Kidney (tissue), 14 donors: Measurements from ENCODE around the gene TRIM22. TPM values are rescaled to one million over a fixed set of nuclear protein-coding genes. Genes with fewer than 3 reads are reported as not detected.

Experiments used
- DNase-seq, 5 donors: peaks; one replicate each; pipeline ENCODE4 v3.0.0-alpha.2; 2013 to 2020
- FAIRE-seq: peaks from 2 replicates; lab custom pipeline; 2012; peaks lifted over from hg19 to GRCh38; lab: Jason Lieb, UNC
- H3K27ac ChIP-seq, 2 donors: one replicate each; pipeline ENCODE4 v1.7.0; 2013; ENCODE audit warnings: low read depth in 2 of 2, low read length in 2 of 2, inconsistent platforms in 1 of 2
- H3K27me3 ChIP-seq: one replicate; pipeline ENCODE4 v1.7.1; 2013; ENCODE audit warnings: low read length, inconsistent platforms; ENCODE audit not compliant: control insufficient read depth, insufficient read depth
- H3K36me3 ChIP-seq, 3 donors: one replicate each; pipeline versions ENCODE4 v1.7.0 to v1.7.1; 2013; ENCODE audit warnings: low read length in 3 of 3, control low read depth in 1 of 3, inconsistent platforms in 1 of 3; ENCODE audit not compliant: insufficient read depth in 3 of 3, control insufficient read depth in 2 of 3
- H3K4me1 ChIP-seq, 3 donors: one replicate each; pipeline versions ENCODE4 v1.7.0 to v1.7.1; 2013; ENCODE audit warnings: low read length in 3 of 3, inconsistent platforms in 1 of 3, low read depth in 1 of 3; ENCODE audit not compliant: control insufficient read depth in 2 of 3, insufficient read depth in 2 of 3
- H3K4me3 ChIP-seq, 3 donors: one replicate each; pipeline versions ENCODE4 v1.7.0 to v1.8.1; 2013; ENCODE audit warnings: low read length in 3 of 3, control low read depth in 1 of 3, inconsistent platforms in 1 of 3
- H3K9ac ChIP-seq, 3 donors: one replicate each; pipeline versions ENCODE4 v1.7.0 to v1.7.1; 2013; ENCODE audit warnings: low read length in 3 of 3, control low read depth in 1 of 3, inconsistent platforms in 1 of 3
- H3K9me3 ChIP-seq, 3 donors: one replicate each; pipeline versions ENCODE4 v1.7.0 to v1.7.1; 2013; ENCODE audit warnings: low read length in 3 of 3, control low read depth in 1 of 3, inconsistent platforms in 1 of 3; ENCODE audit not compliant: control insufficient read depth in 2 of 3, insufficient read depth in 1 of 3
- intact Hi-C: fragments of 100-400 bp; cut with DNase I; formaldehyde crosslinking; loops from one replicate; pipeline ENCODE4 v1.11.1; 2022
- polyA plus RNA-seq: library from polyadenylated mRNA; stranded (reverse); fragments of 350-450 nt; fragmentation: Illumina TruSeq; extraction: RNeasy Lipid Tissue Mini Kit (QIAGEN cat#74804); gene quantifications from one replicate; pipeline ENCODE4 v1.2.3, GENCODE V29; 2014; ENCODE audit warnings: low read depth, low replicate concordance; ENCODE audit not compliant: insufficient read depth
- total RNA-seq: library from RNA; stranded (reverse); fragmentation: NEBNext Ultra II Directional; extraction: Animal tissue kit (Norgen Biotek cat#: 25700); gene quantifications from one replicate; pipeline ENCODE4 v1.2.1, GENCODE V29; 2021
- TF ChIP-seq, protein P1 (sequence below): IDR thresholded peaks from 3 replicates; pipeline ENCODE4 v1.5.1; 2012; ENCODE audit warnings: mild to moderate bottlenecking, moderate library complexity, borderline replicate concordance; ENCODE audit not compliant: insufficient read depth; ENCODE audit errors: extremely low read depth
- donor health status: control.
- donor health status: control.
- donor health status: control.
- donor health status: control.
- donor health status: control.
- donor health status: DM: yes; HTN: yes; CAD: no.
- donor health status: Normal renal cell carcinoma (clear cell type).

The TRIM22 gene
- total and polyA plus RNA-seq, 2 donors from 2014 or later, result 11.5 to 80.9 TPM

DNA sequence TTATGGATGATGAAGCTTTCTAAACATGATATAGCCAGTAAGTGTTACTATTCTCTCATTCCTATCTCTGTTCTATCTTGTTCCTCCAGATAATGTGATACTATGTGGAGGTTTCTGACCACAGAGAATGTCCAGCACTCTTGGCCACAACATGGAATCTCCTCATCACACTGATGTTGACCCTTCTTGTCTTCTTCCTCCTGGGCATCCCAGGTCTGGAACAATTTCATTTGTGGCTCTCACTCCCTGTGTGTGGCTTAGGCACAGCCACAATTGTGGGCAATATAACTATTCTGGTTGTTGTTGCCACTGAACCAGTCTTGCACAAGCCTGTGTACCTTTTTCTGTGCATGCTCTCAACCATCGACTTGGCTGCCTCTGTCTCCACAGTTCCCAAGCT lies 36.8 kb downstream of the TRIM22 start:
- Histone ChIP-seq H3K27ac (no peak overlapping the region), H3K9me3 (no peaks in the 10 kb centered on the region), H3K36me3 (no peaks in the 10 kb centered on the region), H3K4me3 (no peak overlapping the region), H3K9ac (no peak overlapping the region), H3K27me3 (no peaks in the 10 kb centered on the region), H3K4me1 (no peaks in the 10 kb centered on the region)
- TF ChIP-seq, protein P1, sequence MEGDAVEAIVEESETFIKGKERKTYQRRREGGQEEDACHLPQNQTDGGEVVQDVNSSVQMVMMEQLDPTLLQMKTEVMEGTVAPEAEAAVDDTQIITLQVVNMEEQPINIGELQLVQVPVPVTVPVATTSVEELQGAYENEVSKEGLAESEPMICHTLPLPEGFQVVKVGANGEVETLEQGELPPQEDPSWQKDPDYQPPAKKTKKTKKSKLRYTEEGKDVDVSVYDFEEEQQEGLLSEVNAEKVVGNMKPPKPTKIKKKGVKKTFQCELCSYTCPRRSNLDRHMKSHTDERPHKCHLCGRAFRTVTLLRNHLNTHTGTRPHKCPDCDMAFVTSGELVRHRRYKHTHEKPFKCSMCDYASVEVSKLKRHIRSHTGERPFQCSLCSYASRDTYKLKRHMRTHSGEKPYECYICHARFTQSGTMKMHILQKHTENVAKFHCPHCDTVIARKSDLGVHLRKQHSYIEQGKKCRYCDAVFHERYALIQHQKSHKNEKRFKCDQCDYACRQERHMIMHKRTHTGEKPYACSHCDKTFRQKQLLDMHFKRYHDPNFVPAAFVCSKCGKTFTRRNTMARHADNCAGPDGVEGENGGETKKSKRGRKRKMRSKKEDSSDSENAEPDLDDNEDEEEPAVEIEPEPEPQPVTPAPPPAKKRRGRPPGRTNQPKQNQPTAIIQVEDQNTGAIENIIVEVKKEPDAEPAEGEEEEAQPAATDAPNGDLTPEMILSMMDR, result no peak
- DNase-seq, result no peak
- no peak for FAIRE-seq
- intact Hi-C loops, result no loop called here

DNA sequence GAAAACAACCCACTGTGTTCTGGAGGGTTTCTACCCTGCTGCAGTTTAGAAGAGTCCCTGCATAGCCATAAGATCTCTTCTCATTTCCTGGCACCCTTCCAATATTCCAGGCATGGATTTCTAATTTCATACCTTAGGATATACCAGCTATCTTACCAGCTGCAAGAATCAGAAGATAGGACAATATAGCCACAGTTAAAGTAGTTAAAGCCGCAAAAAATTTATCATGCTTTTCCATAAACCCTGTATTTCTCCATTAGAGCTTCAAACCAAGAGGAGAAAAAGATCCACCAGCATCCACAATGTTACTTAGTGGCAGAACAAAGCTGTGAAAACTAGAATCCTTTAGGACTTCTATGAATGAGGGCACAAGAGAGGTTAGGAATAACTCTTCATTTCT lies 38.1 kb downstream of the TRIM22 start:
- TF ChIP-seq, protein P1, result no peak
- no peaks in the 10 kb centered on the region for H3K36me3 ChIP-seq
- no peaks in the 10 kb centered on the region for H3K27me3 ChIP-seq
- no peak overlapping the region for H3K27ac ChIP-seq
- no peaks in the 10 kb centered on the region for H3K9me3 ChIP-seq
- no peaks in the 10 kb centered on the region for H3K4me1 ChIP-seq
- intact Hi-C loops, result no loop called here
- FAIRE-seq, result no peak
- H3K4me3 ChIP-seq, result no peak overlapping the region
- no peak overlapping the region for H3K9ac ChIP-seq
- no peak for DNase-seq

DNA sequence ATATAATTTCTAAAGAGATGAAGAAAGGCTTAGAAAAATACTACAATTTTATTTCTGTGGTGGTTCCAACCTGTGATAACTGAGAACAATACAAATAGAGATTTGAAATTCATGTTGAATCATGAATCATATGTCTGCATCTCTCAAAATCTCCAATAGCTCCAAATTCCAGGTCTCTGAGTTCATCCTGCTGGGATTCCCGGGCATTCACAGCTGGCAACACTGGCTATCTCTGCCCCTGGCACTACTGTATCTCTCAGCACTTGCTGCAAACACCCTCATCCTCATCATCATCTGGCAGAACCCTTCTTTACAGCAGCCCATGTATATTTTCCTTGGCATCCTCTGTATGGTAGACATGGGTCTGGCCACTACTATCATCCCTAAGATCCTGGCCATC lies 46.8 kb downstream of the TRIM22 start, which contains the start of gene OR56B1:
Gene OR56B1 (plus strand): TSS at position 53 of the 400 bp plus-strand sequence. CDS start 69 bp downstream, at position 122.
- TF ChIP-seq, protein P1, result no peak
- Histone ChIP-seq H3K36me3 (no peaks in the 10 kb centered on the region), H3K4me3 (no peak within 1 kb of the TSS), H3K4me1 (no peaks in the 10 kb centered on the region), H3K9me3 (no peaks in the 10 kb centered on the region), H3K27ac (no peak within 1 kb of the TSS), H3K27me3 (no peaks in the 10 kb centered on the region), H3K9ac (no peak within 1 kb of the TSS)
- no peak for FAIRE-seq
- intact Hi-C loops, result no loop called here
- no peak for DNase-seq

DNA sequence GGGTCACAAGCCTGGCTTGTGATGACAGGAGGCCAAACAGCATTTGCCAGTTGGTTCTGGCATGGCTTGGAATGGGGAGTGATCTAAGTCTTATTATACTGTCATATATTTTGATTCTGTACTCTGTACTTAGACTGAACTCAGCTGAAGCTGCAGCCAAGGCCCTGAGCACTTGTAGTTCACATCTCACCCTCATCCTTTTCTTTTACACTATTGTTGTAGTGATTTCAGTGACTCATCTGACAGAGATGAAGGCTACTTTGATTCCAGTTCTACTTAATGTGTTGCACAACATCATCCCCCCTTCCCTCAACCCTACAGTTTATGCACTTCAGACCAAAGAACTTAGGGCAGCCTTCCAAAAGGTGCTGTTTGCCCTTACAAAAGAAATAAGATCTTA lies 47.5 kb downstream of the TRIM22 start:
- FAIRE-seq, result no peak
- intact Hi-C loops, result no loop called here
- Histone ChIP-seq H3K9ac (no peak overlapping the region), H3K27ac (no peak overlapping the region), H3K4me1 (no peaks in the 10 kb centered on the region), H3K27me3 (no peaks in the 10 kb centered on the region), H3K9me3 (no peaks in the 10 kb centered on the region), H3K4me3 (no peak overlapping the region), H3K36me3 (no peaks in the 10 kb centered on the region)
- peak in 2 of 5 donors; percentile 3 to 5 for DNase-seq
- TF ChIP-seq, protein P1, result no peak
